Endometrial microvascular endothelial cells (primary cell): ENCODE results near the gene BCAR1. TPM values are rescaled to one million over a fixed set of nuclear protein-coding genes. Genes with fewer than 3 reads are reported as not detected.

Experiments used
- in situ Hi-C: cut with HindIII; loops from 2 replicates; pipeline ENCODE4 v1.10.0; 2017; ENCODE audit warnings: low sequenced_read_pairs, low pct_unique_long_range_greater_than_20kb; ENCODE audit errors: inconsistent ontology term
- total RNA-seq: library from RNA; depleted of rRNA; stranded (reverse); fragments of >200 nt; gene quantifications from one replicate; pipeline ENCODE4 v1.2.3, GENCODE V29; 2015; ENCODE audit errors: inconsistent ontology term

Gene BCAR1
- total RNA-seq, 1 donor from 2014 or later, result 254 TPM

- in situ Hi-C loops, result no loop called here
Observed at GRCh38 chr16:75257886-75258806, 6.7 kb upstream of the BCAR1 start.

GRCh38 chr16:75256696-75257343 lies 5.4 kb upstream of the BCAR1 start:
- in situ Hi-C loops, result no loop called here

- in situ Hi-C loops, result no loop called here
Observed at GRCh38 chr16:75256059-75256571, 4.7 kb upstream of the BCAR1 start.

GRCh38 chr16:75254359-75254837 lies 3.0 kb upstream of the BCAR1 start:
- in situ Hi-C loops, result no loop called here

GRCh38 chr16:75252946-75253911 lies 1.8 kb upstream of the BCAR1 start:
- in situ Hi-C loops, result no loop called here

- in situ Hi-C loops, result no loop called here
Observed at GRCh38 chr16:75252049-75252864, 833 bp upstream of the BCAR1 start.

- in situ Hi-C loops, result no loop called here
Observed at GRCh38 chr16:75250809-75251279, 580 bp downstream of the BCAR1 start.

- in situ Hi-C loops, result no loop called here
Observed at GRCh38 chr16:75250089-75250808, 1.2 kb downstream of the BCAR1 start.

- in situ Hi-C loops, result loop anchor here (25.0 kb wide), 1 partner anchor 138 kb away; no protein-coding TSS in a partner anchor
Observed at GRCh38 chr16:75249441-75249840, 2.0 kb downstream of the BCAR1 start.

GRCh38 chr16:75248536-75249380 lies 2.7 kb downstream of the BCAR1 start:
- in situ Hi-C loops, result loop anchor here (25.0 kb wide), 1 partner anchor 139 kb away; no protein-coding TSS in a partner anchor

GRCh38 chr16:75248142-75248535 lies 3.3 kb downstream of the BCAR1 start:
- in situ Hi-C loops, result loop anchor here (25.0 kb wide), 1 partner anchor 139 kb away; no protein-coding TSS in a partner anchor

GRCh38 chr16:75247249-75247648 lies 4.2 kb downstream of the BCAR1 start:
- in situ Hi-C loops, result loop anchor here (25.0 kb wide), 1 partner anchor 140 kb away; no protein-coding TSS in a partner anchor

GRCh38 chr16:75246504-75247205 lies 4.8 kb downstream of the BCAR1 start:
- in situ Hi-C loops, result loop anchor here (25.0 kb wide), 1 partner anchor 141 kb away; no protein-coding TSS in a partner anchor

GRCh38 chr16:75244844-75245758 lies 6.3 kb downstream of the BCAR1 start:
- in situ Hi-C loops, result loop anchor here (25.0 kb wide), 1 partner anchor 142 kb away; no protein-coding TSS in a partner anchor
